ENCODE data around the gene ARRB1. TPM values are rescaled to one million over a fixed set of nuclear protein-coding genes. Genes with fewer than 3 reads are reported as not detected.

ARRB1 gene
- total and polyA plus RNA-seq, 2 donors from 2014 or later: 17.6 to 53.8 TPM

GRCh38 chr11:75293903-75294302 lies 57.6 kb downstream of the ARRB1 start:
- Histone ChIP-seq H3K27ac (ENCODE audit: low read depth in 2 of 2, low read length in 2 of 2) (no peak overlapping the region), H3K36me3 (ENCODE audit: control insufficient read depth in 2 of 3, insufficient read depth in 3 of 3, low read length in 3 of 3) (no peaks in the 10 kb centered on the region), H3K9me3 (ENCODE audit: control insufficient read depth in 2 of 3, insufficient read depth in 1 of 3, low read length in 3 of 3) (no peaks in the 10 kb centered on the region), H3K4me1 (ENCODE audit: control insufficient read depth in 2 of 3, insufficient read depth in 2 of 3, low read depth in 1 of 3, low read length in 3 of 3) (peaks cover 0 to 8% (median 0%) of the 10 kb centered on the region in 3 donors), H3K9ac (ENCODE audit: low read length in 3 of 3) (no peak overlapping the region), H3K4me3 (ENCODE audit: low read length in 3 of 3) (no peak overlapping the region), H3K27me3 (ENCODE audit: control insufficient read depth, insufficient read depth, low read length) (no peaks in the 10 kb centered on the region)
- no peak for DNase-seq
- intact Hi-C loops (cut with DNase I): no loop called here
- no peak for FAIRE-seq
- TF ChIP-seq CTCF (IDR thresholded peaks at IDR 0.05; ENCODE audit: borderline replicate concordance, extremely low read depth, insufficient read depth): no peak

- no peak for TF ChIP-seq CTCF (IDR thresholded peaks at IDR 0.05; ENCODE audit: borderline replicate concordance, extremely low read depth, insufficient read depth)
- Histone ChIP-seq H3K9ac (ENCODE audit: low read length in 3 of 3) (no peak overlapping the region), H3K9me3 (ENCODE audit: control insufficient read depth in 2 of 3, insufficient read depth in 1 of 3, low read length in 3 of 3) (no peaks in the 10 kb centered on the region), H3K4me1 (ENCODE audit: control insufficient read depth in 2 of 3, insufficient read depth in 2 of 3, low read depth in 1 of 3, low read length in 3 of 3) (peaks cover 0 to 8% (median 0%) of the 10 kb centered on the region in 3 donors), H3K36me3 (ENCODE audit: control insufficient read depth in 2 of 3, insufficient read depth in 3 of 3, low read length in 3 of 3) (no peaks in the 10 kb centered on the region), H3K27me3 (ENCODE audit: control insufficient read depth, insufficient read depth, low read length) (no peaks in the 10 kb centered on the region), H3K4me3 (ENCODE audit: low read length in 3 of 3) (no peak overlapping the region), H3K27ac (ENCODE audit: low read depth in 2 of 2, low read length in 2 of 2) (no peak overlapping the region)
- intact Hi-C loops (cut with DNase I): no loop called here
- peak in 1 of 5 donors; percentile 29 for DNase-seq
- no peak for FAIRE-seq
These were observed 58.5 kb downstream of the ARRB1 start for GRCh38 chr11:75292943-75293342.

GRCh38 chr11:75291741-75292140 lies 59.7 kb downstream of the ARRB1 start:
- H3K27ac ChIP-seq (ENCODE audit: low read depth in 2 of 2, low read length in 2 of 2): no peak overlapping the region
- DNase-seq (peak in 1 of 5 donors; percentile 40), FAIRE-seq (no peak)
- no peaks in the 10 kb centered on the region for H3K9me3 ChIP-seq (ENCODE audit: control insufficient read depth in 2 of 3, insufficient read depth in 1 of 3, low read length in 3 of 3)
- H3K4me3 ChIP-seq (ENCODE audit: low read length in 3 of 3): no peak overlapping the region
- H3K9ac ChIP-seq (ENCODE audit: low read length in 3 of 3): no peak overlapping the region
- H3K4me1 ChIP-seq (ENCODE audit: control insufficient read depth in 2 of 3, insufficient read depth in 2 of 3, low read depth in 1 of 3, low read length in 3 of 3): peaks cover 0 to 8% (median 0%) of the 10 kb centered on the region in 3 donors
- TF ChIP-seq CTCF (IDR thresholded peaks at IDR 0.05; ENCODE audit: borderline replicate concordance, extremely low read depth, insufficient read depth): no peak
- H3K36me3 ChIP-seq (ENCODE audit: control insufficient read depth in 2 of 3, insufficient read depth in 3 of 3, low read length in 3 of 3): peaks cover 0 to 2% (median 0%) of the 10 kb centered on the region in 3 donors
- no peaks in the 10 kb centered on the region for H3K27me3 ChIP-seq (ENCODE audit: control insufficient read depth, insufficient read depth, low read length)
- intact Hi-C loops (cut with DNase I): no loop called here

GRCh38 chr11:75289919-75290318 lies 61.5 kb downstream of the ARRB1 start:
- TF ChIP-seq CTCF (IDR thresholded peaks at IDR 0.05; ENCODE audit: borderline replicate concordance, extremely low read depth, insufficient read depth): no peak
- no peaks in the 10 kb centered on the region for H3K9me3 ChIP-seq (ENCODE audit: control insufficient read depth in 2 of 3, insufficient read depth in 1 of 3, low read length in 3 of 3)
- H3K27me3 ChIP-seq (ENCODE audit: control insufficient read depth, insufficient read depth, low read length): no peaks in the 10 kb centered on the region
- H3K36me3 ChIP-seq (ENCODE audit: control insufficient read depth in 2 of 3, insufficient read depth in 3 of 3, low read length in 3 of 3): peaks cover 0 to 2% (median 0%) of the 10 kb centered on the region in 3 donors
- no peak overlapping the region for H3K9ac ChIP-seq (ENCODE audit: low read length in 3 of 3)
- peaks cover 0 to 8% (median 0%) of the 10 kb centered on the region in 3 donors for H3K4me1 ChIP-seq (ENCODE audit: control insufficient read depth in 2 of 3, insufficient read depth in 2 of 3, low read depth in 1 of 3, low read length in 3 of 3)
- no peak for DNase-seq
- H3K4me3 ChIP-seq (ENCODE audit: low read length in 3 of 3): no peak overlapping the region
- no peak for FAIRE-seq
- intact Hi-C loops (cut with DNase I): no loop called here
- H3K27ac ChIP-seq (ENCODE audit: low read depth in 2 of 2, low read length in 2 of 2): no peak overlapping the region
